A549 (cell line): ENCODE measurements around the gene IL23A. TPM values are rescaled to one million over a fixed set of nuclear protein-coding genes. Genes with fewer than 3 reads are reported as not detected.

Experiments
- ATAC-seq, 2 experiments: fragments of 200-7000 bp in 1 of 2; fragments of >200 bp in 1 of 2; cut with Nextera tagmentation in 1 of 2; cut with Tn5 transposase in 1 of 2; 3 replicates each; pipeline versions ENCODE4 v1.8.0 to v1.9.1; 2018 to 2020; ENCODE audit warnings: mild to moderate bottlenecking in 1 of 2, moderate library complexity in 1 of 2
- CTCF ChIA-PET: fragments of 300-600 bp; sonication (Branson Sonifier 250); formaldehyde crosslinking; extraction: SDS; loops from one replicate; lab custom pipeline; 2021; ENCODE audit warnings: antibody characterized with exemption, inconsistent platforms; lab: Yijun Ruan, JAX
- POLR2A ChIA-PET: fragments of 350-600 bp; formaldehyde crosslinking; extraction: SDS; loops from one replicate; lab custom pipeline; 2021; ENCODE audit warnings: antibody characterized with exemption, inconsistent platforms; lab: Yijun Ruan, JAX
- DNase-seq, 2 experiments: peaks; one replicate each; pipeline versions ENCODE4 v3.0.0 to v3.0.0-alpha.2; 2011 to 2016; ENCODE audit warnings: low read depth in 1 of 2, low spot score in 1 of 2
- FAIRE-seq: peaks from 2 replicates; lab custom pipeline; 2011; peaks lifted over from hg19 to GRCh38; lab: Jason Lieb, UNC
- H3K27ac ChIP-seq, 2 experiments: fragments of >200 bp; sonication (Bioruptor Twin); formaldehyde crosslinking; 3 replicates each; pipeline ENCODE4 v1.5.1; 2016 to 2017
- H3K4me1 ChIP-seq: fragments of >200 bp; sonication (Bioruptor Twin); formaldehyde crosslinking; 3 replicates; pipeline ENCODE4 v1.6.1; 2016
- H3K4me2 ChIP-seq: fragments of >200 bp; sonication (Bioruptor Twin); formaldehyde crosslinking; 3 replicates; pipeline ENCODE4 v1.6.1; 2016
- H3K4me3 ChIP-seq: fragments of >200 bp; sonication (Bioruptor Twin); formaldehyde crosslinking; 3 replicates; pipeline ENCODE4 v1.5.1; 2016
- H3K9me3 ChIP-seq: fragments of >200 bp; sonication (Bioruptor Twin); formaldehyde crosslinking; 3 replicates; pipeline ENCODE4 v1.6.1; 2016
- EHMT2 ChIP-seq: fragments of 200-600 bp; sonication (generic); IDR thresholded peaks from 2 replicates; pipeline ENCODE4 v1.6.1; 2016; ENCODE audit warnings: antibody characterized with exemption, low read depth, mild to moderate bottlenecking, moderate library complexity
- FOSL2 ChIP-seq, 2 experiments: fragments of 450-650 bp in 1 of 2; fragments of >200 bp in 1 of 2; sonication (Bioruptor Twin) in 1 of 2; formaldehyde crosslinking; IDR thresholded peaks; 2 replicates each; pipeline versions ENCODE4 v1.5.0 to v1.6.1; 2016 to 2020; ENCODE audit warnings: mild to moderate bottlenecking in 1 of 2, moderate library complexity in 1 of 2
- GATA3 ChIP-seq: IDR thresholded peaks from 2 replicates; pipeline ENCODE4 v1.6.1; 2012; ENCODE audit warnings: borderline replicate concordance
- HOXA7 ChIP-seq: fragments of 250-450 bp; sonication (Bioruptor Pico); IDR thresholded peaks from 2 replicates; pipeline ENCODE4 v1.5.0; 2020; ENCODE audit warnings: mild to moderate bottlenecking, moderate library complexity
- JUNB ChIP-seq: fragments of >200 bp; sonication (Bioruptor Twin); formaldehyde crosslinking; IDR thresholded peaks from 2 replicates; pipeline ENCODE4 v1.6.1; 2016
- MAZ ChIP-seq: fragments of 150-350 bp; IDR thresholded peaks from 2 replicates; pipeline ENCODE4 v1.6.1; 2014; ENCODE audit warnings: antibody characterized with exemption, low read depth, low read length, borderline replicate concordance
- NPAS2 ChIP-seq: fragments of 250-450 bp; sonication (Bioruptor Pico); IDR thresholded peaks from 2 replicates; pipeline ENCODE4 v1.8.0; 2022; ENCODE audit warnings: mild to moderate bottlenecking, moderate library complexity, borderline replicate concordance
- RAD21 ChIP-seq, 2 experiments: fragments of >200 bp in 1 of 2; sonication (Bioruptor Twin) in 1 of 2; formaldehyde crosslinking in 1 of 2; IDR thresholded peaks in 1 of 2; conservative IDR thresholded peaks in 1 of 2; 2 replicates in 1 of 2; 3 replicates in 1 of 2; pipeline ENCODE4 v1.6.1; 2012 to 2018; ENCODE audit warnings: inconsistent platforms in 1 of 2
- RNF2 ChIP-seq: fragments of 200-600 bp; sonication (generic); IDR thresholded peaks from 2 replicates; pipeline ENCODE4 v1.6.1; 2016; ENCODE audit warnings: low read depth, mild to moderate bottlenecking, antibody characterized with exemption, moderate library complexity, borderline replicate concordance
- SMC3 ChIP-seq: fragments of >200 bp; sonication (Bioruptor Twin); formaldehyde crosslinking; IDR thresholded peaks from 3 replicates; pipeline ENCODE4 v1.6.1; 2018; ENCODE audit warnings: inconsistent platforms
- ZNF302 ChIP-seq: fragments of 250-450 bp; sonication (Bioruptor Pico); IDR thresholded peaks from 2 replicates; pipeline ENCODE4 v1.9.0; 2021; ENCODE audit warnings: inconsistent platforms, mild to moderate bottlenecking, moderate library complexity
- WGBS: methylation state at CpG from one replicate; pipeline ENCODE4 v1.1.6; 2017; ENCODE audit errors: missing lambda C conversion rate; 5-methylcytosine and 5-hydroxymethylcytosine counted together
- polyA plus RNA-seq, 4 experiments: library from polyadenylated mRNA; depleted of rRNA in 3 of 4; stranded (reverse); fragments of >200 nt; fragmentation: RNase III in 1 of 4; extraction: RNeasy Plus Mini Kit Qiagen cat#74134 plus additional on column Dnase treatment in 1 of 4; gene quantifications; 2 replicates in 3 of 4; 3 replicates in 1 of 4; pipeline ENCODE4 v1.2.3, GENCODE V29; 2011 to 2017
- TF ChIP-seq, protein P1 (sequence below): IDR thresholded peaks from 2 replicates; pipeline ENCODE4 v1.6.1; 2012; ENCODE audit warnings: low read depth, borderline replicate concordance
- TF ChIP-seq, protein P2 (sequence below): fragments of >200 bp; sonication (Bioruptor Twin); formaldehyde crosslinking; IDR thresholded peaks from 3 replicates; pipeline ENCODE4 v1.6.1; 2016
- TF ChIP-seq, protein P3 (sequence below): fragments of 200-600 bp; sonication (generic); IDR thresholded peaks from 2 replicates; pipeline ENCODE4 v1.6.1; 2016; ENCODE audit warnings: antibody characterized with exemption, mild to moderate bottlenecking, moderate library complexity

IL23A gene
- polyA plus RNA-seq, 2 of the 4 experiments (the other 2 are of a cell fraction) = 0.21 to 0.31 TPM

DNA sequence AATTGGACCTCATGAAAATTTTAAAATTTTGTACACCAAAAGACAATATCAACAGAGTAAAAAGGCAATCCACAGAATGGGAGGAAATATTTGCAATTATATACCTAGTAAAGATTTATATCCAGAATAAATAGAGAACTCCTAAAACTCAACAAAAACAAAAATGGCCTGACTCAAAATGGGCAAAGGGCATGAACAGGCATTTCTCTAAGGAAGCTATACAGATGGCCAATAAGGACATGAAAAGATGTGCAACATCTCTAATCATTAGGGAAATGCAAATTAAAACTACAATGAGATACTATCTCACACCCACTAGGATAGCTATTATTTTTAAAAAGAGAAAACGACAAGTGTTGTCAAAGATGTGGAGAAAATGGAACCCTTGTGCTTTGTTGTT is 34.8 kb downstream of the IL23A start:
- no peak for ATAC-seq
- CTCF ChIA-PET = interaction anchor here (0.7 kb wide), 1 partner anchor 26 kb away, joined by 3 read pairs; no protein-coding TSS in a partner anchor
- POLR2A ChIA-PET = no interaction called here
- no peak for FAIRE-seq
- Histone ChIP-seq H3K4me1 (no peaks in the 10 kb centered on the region), H3K9me3 (peaks cover 8% of the 10 kb centered on the region; the same call in 1 of the 3 replicates), H3K27ac (no peak overlapping the region), H3K4me3 (no peak overlapping the region), H3K4me2 (no peak overlapping the region)
- no peak for DNase-seq
- WGBS = 87% methylated on average over 1 of the region's 1 CpG
- TF ChIP-seq, protein P1, sequence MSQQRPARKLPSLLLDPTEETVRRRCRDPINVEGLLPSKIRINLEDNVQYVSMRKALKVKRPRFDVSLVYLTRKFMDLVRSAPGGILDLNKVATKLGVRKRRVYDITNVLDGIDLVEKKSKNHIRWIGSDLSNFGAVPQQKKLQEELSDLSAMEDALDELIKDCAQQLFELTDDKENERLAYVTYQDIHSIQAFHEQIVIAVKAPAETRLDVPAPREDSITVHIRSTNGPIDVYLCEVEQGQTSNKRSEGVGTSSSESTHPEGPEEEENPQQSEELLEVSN = no peak
- TF ChIP-seq SMC3 (no peak), JUNB (no peak), HOXA7 (CRISPR knock-in tag) (no peak), ZNF302 (CRISPR knock-in tag) (no peak), MAZ (no peak), GATA3 (no peak), FOSL2 (IDR thresholded peaks at IDR 0.05) (no peak), FOSL2 (CRISPR knock-in tag; IDR thresholded peaks at IDR 0.05) (no peak), RAD21 (conservative IDR thresholded peaks at IDR 0.05 in 1 of 2, IDR thresholded peaks at IDR 0.05 in 1 of 2) (no peak)
- TF ChIP-seq, protein P2, sequence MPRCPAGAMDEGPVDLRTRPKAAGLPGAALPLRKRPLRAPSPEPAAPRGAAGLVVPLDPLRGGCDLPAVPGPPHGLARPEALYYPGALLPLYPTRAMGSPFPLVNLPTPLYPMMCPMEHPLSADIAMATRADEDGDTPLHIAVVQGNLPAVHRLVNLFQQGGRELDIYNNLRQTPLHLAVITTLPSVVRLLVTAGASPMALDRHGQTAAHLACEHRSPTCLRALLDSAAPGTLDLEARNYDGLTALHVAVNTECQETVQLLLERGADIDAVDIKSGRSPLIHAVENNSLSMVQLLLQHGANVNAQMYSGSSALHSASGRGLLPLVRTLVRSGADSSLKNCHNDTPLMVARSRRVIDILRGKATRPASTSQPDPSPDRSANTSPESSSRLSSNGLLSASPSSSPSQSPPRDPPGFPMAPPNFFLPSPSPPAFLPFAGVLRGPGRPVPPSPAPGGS = no peak

DNA sequence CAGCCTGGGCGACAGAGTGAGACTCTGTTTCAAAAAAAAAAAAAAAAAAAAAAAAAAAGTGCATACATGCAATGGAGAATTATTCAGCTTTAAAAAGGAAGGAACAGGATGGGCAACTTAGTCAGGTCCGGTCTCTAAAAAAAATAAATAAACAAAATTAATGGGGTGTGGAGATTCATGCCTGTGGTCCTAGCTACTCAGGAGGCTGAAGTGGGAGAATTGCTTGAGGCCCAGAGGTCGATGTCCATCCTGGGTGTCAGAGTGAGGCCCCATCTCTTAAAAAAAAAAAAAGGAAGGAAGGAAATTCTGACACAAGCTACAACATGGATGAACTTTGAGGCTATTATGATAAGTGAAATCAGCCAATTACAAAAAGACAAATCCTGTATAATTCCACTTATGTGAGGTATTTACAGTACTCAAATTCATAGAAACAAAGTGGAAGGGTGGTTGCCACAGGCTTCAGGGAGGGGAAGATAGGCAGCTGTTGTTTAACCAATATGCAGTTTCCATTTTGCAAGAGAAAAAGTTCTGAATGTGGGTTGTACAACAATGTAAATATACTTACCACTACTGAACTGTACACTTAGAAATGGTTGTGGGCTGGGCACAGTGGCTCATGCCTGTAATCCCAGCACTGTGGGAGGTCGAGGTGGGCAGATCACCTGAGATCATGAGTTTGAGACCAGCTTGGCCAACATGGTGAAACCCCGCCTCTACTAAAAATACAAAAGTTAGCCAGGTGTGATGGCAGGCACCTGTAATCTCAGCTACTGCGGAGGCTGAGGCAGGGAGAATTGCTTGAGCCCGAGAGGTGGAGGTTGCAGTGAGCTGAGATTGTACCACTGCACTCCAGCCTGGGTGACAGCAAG is 36.3 kb downstream of the IL23A start:
- ATAC-seq = no peak
- 68% methylated on average over 7 of the region's 7 CpGs for WGBS
- POLR2A ChIA-PET = no interaction called here
- H3K9me3 ChIP-seq = peaks cover 8% of the 10 kb centered on the region; the same call in 1 of the 3 replicates
- TF ChIP-seq, protein P3, sequence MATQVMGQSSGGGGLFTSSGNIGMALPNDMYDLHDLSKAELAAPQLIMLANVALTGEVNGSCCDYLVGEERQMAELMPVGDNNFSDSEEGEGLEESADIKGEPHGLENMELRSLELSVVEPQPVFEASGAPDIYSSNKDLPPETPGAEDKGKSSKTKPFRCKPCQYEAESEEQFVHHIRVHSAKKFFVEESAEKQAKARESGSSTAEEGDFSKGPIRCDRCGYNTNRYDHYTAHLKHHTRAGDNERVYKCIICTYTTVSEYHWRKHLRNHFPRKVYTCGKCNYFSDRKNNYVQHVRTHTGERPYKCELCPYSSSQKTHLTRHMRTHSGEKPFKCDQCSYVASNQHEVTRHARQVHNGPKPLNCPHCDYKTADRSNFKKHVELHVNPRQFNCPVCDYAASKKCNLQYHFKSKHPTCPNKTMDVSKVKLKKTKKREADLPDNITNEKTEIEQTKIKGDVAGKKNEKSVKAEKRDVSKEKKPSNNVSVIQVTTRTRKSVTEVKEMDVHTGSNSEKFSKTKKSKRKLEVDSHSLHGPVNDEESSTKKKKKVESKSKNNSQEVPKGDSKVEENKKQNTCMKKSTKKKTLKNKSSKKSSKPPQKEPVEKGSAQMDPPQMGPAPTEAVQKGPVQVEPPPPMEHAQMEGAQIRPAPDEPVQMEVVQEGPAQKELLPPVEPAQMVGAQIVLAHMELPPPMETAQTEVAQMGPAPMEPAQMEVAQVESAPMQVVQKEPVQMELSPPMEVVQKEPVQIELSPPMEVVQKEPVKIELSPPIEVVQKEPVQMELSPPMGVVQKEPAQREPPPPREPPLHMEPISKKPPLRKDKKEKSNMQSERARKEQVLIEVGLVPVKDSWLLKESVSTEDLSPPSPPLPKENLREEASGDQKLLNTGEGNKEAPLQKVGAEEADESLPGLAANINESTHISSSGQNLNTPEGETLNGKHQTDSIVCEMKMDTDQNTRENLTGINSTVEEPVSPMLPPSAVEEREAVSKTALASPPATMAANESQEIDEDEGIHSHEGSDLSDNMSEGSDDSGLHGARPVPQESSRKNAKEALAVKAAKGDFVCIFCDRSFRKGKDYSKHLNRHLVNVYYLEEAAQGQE = no peak
- TF ChIP-seq EHMT2 (no peak), RNF2 (no peak), NPAS2 (CRISPR knock-in tag) (no peak)
- TF ChIP-seq, all 56 proteins: peak for 0
- CTCF ChIA-PET = interaction anchor here (1.3 kb wide), 1 partner anchor 89 kb away, joined by 4 read pairs; no protein-coding TSS in a partner anchor
- Histone ChIP-seq H3K4me2 (no peak overlapping the region), H3K4me1 (no peaks in the 10 kb centered on the region), H3K27ac (no peak overlapping the region), H3K4me3 (no peak overlapping the region)
- DNase-seq = no peak
- FAIRE-seq = no peak
